Measurements from ENCODE around the gene S100A2.
"Not testable (repeated sequence)": the region's sequence is repeated elsewhere in the genome, so short reads cannot be mapped to it uniquely, and the experiment has no call there.

Gene S100A2

DNA sequence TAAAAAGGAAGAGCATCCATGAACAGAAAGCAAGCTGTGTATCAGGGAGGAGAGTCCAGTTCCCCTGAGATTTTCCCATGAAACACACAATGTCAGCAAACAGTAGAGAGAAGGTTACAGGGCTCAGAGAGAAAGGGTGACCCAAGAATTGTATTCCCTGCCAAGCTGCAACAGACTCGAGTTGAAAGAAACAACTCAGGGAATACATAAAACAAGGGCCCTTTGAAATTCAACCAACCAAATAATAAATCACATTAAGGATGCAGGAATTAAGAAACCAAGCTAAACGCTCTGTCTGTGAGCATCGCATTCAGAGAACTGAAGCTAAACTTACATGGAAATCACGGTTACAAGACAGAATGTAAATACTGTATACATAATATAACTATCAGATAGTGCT lies 27.1 kb upstream of the S100A2 start:
- peak in 2 of 51 donors; percentile 35 to 59 for DNase-seq

- no peak for DNase-seq
Observed at GRCh38 chr1:153588482-153588881, 22.8 kb upstream of the S100A2 start.

GRCh38 chr1:153588033-153588432 lies 22.4 kb upstream of the S100A2 start:
- not testable (repeated sequence) for DNase-seq

- no peak for DNase-seq
Observed at GRCh38 chr1:153587314-153587713, 21.7 kb upstream of the S100A2 start.

- no peak for DNase-seq
Observed at GRCh38 chr1:153586347-153586746, 20.7 kb upstream of the S100A2 start.

GRCh38 chr1:153585006-153585405 lies 19.4 kb upstream of the S100A2 start:
- DNase-seq, result no peak

- no peak for DNase-seq
Observed at GRCh38 chr1:153583976-153584375, 18.3 kb upstream of the S100A2 start.

DNA sequence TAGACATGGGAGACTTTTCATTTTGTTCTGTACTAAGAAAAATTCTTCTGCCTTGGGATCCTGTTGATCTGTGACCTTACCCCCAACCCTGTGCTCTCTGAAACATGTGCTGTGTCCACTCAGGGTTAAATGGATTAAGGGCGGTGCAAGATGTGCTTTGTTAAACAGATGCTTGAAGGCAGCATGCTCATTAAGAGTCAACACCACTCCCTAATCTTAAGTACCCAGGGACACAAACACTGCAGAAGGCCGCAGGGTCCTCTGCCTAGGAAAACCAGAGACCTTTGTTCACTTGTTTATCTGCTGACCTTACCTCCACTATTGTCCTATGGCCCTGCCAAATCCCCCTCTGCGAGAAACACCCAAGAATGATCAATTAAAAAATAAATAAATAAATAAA lies 17.9 kb upstream of the S100A2 start:
- not testable (repeated sequence) for DNase-seq

DNA sequence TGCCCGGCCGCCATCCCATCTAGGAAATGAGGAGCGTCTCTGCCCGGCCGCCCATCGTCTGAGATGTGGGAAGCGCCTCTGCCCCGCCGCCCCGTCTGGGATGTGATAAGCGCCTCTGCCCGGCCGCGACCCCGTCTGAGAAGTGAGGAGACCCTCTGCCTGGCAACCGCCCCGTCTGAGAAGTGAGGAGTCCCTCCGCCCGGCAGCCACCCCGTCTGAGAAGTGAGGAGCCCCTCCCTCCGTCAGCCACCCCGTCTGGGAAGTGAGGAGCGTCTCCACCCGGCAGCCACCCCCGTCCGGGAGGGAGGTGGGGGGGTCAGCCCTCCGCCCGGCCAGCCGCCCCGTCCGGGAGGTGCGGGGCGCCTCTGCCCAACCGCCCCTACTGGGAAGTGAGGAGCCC lies 17.2 kb upstream of the S100A2 start:
- not testable (repeated sequence) for DNase-seq

DNA sequence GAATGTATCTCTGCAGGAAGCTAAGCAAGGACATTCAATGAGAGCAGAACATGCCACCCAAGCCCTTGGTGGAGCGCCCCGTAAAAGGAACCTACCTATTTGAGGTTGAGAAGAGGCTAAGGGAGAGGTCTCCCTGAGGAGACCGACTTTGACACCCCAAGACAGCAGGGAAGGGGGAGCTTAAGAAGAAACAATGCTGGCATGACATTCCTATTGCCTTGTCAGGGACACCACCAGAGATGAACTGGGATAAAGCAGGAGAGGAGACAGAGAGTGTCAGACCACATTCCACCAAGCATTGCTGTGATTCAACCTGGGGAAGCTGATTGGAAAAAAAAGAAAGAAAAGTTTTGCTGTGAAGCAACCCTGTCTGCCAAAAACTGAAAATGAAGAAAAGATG lies 13.3 kb upstream of the S100A2 start:
- no peak for DNase-seq

DNA sequence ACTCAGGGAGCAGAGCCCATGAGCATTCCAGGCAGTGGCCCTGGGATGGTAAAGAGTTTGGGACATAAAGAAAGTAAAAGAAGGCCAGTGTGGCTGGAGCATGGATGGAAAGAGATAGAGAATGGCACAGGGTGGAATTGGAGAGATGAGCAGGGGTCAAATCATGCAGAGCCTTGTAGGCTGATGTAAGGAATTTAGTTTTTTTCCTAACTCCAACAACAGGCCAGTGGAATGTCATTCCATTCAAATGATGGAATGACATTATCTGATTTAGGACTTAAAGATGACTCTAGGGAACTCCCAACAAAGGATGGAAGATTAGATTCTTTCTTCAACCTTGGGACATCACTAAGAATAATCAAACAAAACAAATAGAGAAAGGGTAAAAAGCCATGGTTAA lies 12.8 kb upstream of the S100A2 start:
- no peak for DNase-seq

- DNase-seq, result peak in 29 of 51 donors; percentile 6 to 59 (median 36)
Observed at GRCh38 chr1:153577624-153578051, 12.0 kb upstream of the S100A2 start.

DNA sequence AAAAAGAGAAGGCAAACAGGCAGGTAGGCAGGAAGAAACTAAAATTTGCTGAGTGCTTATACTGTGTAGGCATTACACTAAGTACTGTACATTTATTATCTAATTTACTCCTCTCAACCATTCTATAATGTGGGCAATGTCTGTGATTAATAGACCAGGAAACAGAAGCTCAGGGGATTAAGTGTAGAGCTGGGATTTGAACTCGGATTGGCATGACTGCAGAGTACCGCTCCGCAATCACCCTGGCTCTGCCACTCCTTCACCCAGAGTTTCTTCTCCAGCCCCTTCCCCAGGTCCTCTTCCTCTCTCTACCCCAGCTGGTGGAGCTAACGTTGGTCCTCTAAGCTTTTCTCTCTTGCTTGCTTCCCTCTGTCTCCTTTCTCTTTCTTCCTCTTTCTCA lies 11.5 kb upstream of the S100A2 start:
- no peak for DNase-seq

GRCh38 chr1:153575497-153575896 lies 9.9 kb upstream of the S100A2 start:
- DNase-seq, result not testable (repeated sequence)

DNA sequence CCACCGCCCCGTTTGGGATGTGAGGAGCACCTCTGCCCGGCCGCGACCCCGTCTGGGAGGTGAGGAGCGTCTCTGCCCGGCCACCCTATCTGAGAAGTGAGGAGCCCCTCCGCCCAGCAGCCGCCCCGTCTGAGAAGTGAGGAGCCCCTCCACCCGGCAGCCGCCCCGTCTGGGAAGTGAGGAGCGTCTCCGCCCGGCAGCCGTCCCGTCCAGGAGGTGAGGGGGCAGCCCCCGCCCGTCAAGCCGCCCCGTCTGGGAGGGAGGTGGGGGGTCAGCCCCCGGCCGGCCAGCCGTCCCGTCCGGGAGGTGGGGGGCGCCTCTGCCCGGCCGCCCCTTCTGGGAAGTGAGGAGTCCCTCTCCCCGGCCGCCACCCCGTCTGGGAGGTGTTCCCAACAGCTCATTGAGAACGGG lies 9.4 kb upstream of the S100A2 start:
- not testable (repeated sequence) for DNase-seq

- no peak for DNase-seq
Observed at GRCh38 chr1:153573351-153573750, 7.7 kb upstream of the S100A2 start.

DNA sequence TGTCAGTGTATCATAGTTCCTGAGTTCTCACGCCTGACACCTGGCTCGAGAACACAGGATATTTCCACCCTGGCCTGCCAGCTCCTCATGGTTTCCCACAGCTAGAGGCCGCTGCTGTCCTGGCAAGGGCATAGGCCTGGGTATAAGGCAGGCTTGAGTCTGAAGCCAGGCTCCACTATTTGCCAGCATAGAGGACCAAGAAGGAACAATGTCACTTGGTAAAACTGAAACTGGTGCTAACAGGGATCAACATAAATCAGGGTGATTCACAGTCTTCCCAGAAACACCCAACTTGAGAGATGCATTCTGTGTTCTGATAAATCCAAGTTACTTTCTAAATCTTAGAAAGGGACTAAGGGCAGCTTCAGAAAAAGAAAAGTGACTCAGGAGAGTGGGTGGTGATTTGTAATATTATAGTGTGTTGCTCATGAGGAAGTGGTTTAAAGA lies 6.9 kb upstream of the S100A2 start:
- DNase-seq, result peak in 44 of 51 donors; percentile 6 to 90 (median 68)

DNA sequence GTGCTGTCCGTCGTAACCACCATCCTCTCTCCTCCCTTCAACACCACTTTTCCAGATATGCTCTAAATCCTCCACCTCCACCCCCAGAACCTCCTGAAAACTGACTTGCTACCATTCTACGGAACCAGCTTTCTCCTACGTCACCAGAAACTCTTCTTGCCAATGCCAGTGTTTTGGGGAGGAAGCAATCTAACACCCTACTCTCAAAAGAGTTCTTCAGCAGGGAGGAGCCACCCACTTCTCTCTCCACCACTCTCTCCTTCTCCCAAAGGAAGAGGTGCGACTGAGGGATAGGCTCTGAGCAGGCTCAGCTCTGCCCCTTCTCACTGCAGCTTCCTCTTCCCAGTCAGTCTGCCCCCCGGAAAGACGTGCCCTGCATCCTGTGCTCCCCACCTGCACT lies 6.1 kb upstream of the S100A2 start:
- no peak for DNase-seq

DNA sequence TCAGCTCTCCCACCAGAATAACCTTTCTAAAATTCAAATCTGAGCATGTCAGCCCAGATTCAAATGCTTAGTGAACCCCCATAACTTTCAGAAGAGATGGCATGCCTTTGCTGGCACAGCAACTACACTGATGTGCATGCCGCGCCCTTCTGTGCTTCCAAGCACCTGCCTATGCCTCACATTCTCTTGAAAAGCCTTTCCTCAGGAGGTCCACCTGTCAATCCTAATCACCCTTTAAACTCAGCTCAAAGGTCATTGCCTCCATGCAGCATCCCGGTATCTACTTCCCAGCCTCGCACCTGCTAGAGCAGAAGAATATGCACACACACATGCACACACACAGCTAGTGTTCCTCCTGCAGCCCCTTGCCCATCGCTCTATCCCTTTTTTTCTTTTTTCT lies 5.2 kb upstream of the S100A2 start:
- no peak for DNase-seq

DNA sequence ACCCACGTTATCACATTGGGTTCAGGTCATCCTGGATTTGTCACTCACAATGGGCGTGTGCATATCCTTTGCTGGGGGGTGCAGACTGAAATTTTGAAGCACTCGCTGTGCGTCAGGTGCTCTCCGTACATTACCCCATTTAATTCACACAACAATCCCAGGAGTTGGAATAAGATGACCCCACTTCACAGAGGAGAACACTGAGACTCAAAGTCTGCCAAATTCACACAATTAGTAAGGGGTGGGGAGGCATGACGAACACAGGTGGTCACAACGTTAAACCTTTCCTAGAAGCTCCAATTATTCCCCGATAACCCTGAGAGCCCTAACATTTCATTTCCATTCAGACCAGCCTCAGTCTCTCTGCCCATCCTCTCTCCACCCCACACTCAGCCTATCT lies 3.8 kb upstream of the S100A2 start:
- no peak for DNase-seq

GRCh38 chr1:153568367-153569099 lies 2.9 kb upstream of the S100A2 start:
- DNase-seq, result peak in 49 of 51 donors; percentile 25 to 84 (median 69)

DNA sequence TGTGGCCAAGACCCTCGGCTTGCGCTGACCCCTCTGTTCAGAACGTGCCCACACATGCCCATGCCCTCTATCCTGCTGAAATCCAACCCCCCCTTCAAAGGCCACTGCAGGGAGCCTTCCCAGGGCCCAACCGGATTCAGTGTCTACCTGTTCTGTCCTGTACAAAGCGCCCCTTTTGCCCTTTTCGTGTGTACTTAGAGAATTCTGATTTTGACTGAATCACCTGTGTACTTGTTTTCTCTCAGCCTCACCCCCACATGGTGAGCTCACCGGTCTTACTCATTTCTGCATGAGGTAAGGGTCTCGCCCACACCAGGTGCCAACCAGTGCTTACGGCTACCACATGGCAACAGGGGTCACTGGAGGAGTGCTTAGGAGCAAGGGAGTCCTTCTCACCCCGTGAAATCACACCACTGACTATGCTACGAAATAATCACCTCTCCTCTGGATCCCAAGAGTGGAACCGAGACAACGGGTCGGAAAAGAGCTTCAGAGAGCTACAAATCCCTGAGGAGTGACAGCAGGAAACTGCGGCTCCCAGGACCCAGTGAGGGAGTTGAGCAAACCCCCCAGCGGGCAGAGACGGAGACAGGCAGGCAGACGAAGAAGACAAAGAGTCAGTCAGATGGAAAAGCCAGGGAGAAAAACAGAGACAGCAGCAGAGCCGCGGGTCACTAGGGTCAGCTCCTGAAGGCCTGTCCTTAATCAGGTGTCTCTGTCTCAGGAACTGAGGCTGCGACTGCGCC lies 2.1 kb upstream of the S100A2 start:
- DNase-seq, result no peak

Data from hypothalamus (tissue), 51 donors.